ENCODE measurements around the gene ABRAXAS1. TPM values are rescaled to one million over a fixed set of nuclear protein-coding genes. Genes with fewer than 3 reads are reported as not detected.

The ABRAXAS1 gene
- total RNA-seq, 4 donors from 2014 or later, result 4.8 to 12.4 (median 7.0) TPM

- ATAC-seq (no peak), DNase-seq (no peak)
- in situ Hi-C loops (cut with MboI; ENCODE audit: low sequenced_read_pairs in 4 of 4) (no loop called here), intact Hi-C loops (cut with DNase I; ENCODE audit: low total_unique reads) (no loop called here)
- Histone ChIP-seq H3K4me3 (no peak overlapping the region), H3K9me3 (no peaks in the 10 kb centered on the region), H3K4me1 (peaks cover 13% of the 10 kb centered on the region in 2 donors), H3K27ac (no peak overlapping the region), H3K27me3 (no peaks in the 10 kb centered on the region), H3K36me3 (peaks cover 0 to 2% of the 10 kb centered on the region in 2 donors)
- no peak for TF ChIP-seq CTCF (IDR thresholded peaks at IDR 0.05 in 4 of 5, conservative IDR thresholded peaks at IDR 0.05 in 1 of 5)
- TF ChIP-seq POLR2A (IDR thresholded peaks at IDR 0.05), result no peak
Measured at GRCh38 chr4:83486457-83487129, 1.7 kb upstream of the ABRAXAS1 start.

- in situ Hi-C loops (cut with MboI; ENCODE audit: low sequenced_read_pairs in 4 of 4) (loop anchor here (25.0 kb wide), 6 partner anchors 187 to 1037 kb away; partner anchors contain the start of genes ENOPH1 (in 3 of the 4), HNRNPDL (in 3 of the 4), COPS4 (in 2 of the 4) and SEC31A (in 2 of the 4)), intact Hi-C loops (cut with DNase I; ENCODE audit: low total_unique reads) (no loop called here)
- peaks cover 0 to 22% of the 10 kb centered on the region in 2 donors for H3K36me3 ChIP-seq
- H3K4me3 ChIP-seq, result no peak overlapping the region
- ATAC-seq (no peak), DNase-seq (no peak)
- TF ChIP-seq CTCF (IDR thresholded peaks at IDR 0.05 in 4 of 5, conservative IDR thresholded peaks at IDR 0.05 in 1 of 5), result no peak
- no peak for TF ChIP-seq POLR2A (IDR thresholded peaks at IDR 0.05)
- no peaks in the 10 kb centered on the region for H3K4me1 ChIP-seq
- no peaks in the 10 kb centered on the region for H3K27me3 ChIP-seq
- no peaks in the 10 kb centered on the region for H3K9me3 ChIP-seq
- H3K27ac ChIP-seq, result no peak overlapping the region
Measured at GRCh38 chr4:83473966-83474365, 10.9 kb downstream of the ABRAXAS1 start.

- H3K27ac ChIP-seq, result no peak overlapping the region
- ATAC-seq (no peak), DNase-seq (no peak)
- H3K27me3 ChIP-seq, result no peaks in the 10 kb centered on the region
- H3K4me1 ChIP-seq, result no peaks in the 10 kb centered on the region
- no peak for TF ChIP-seq CTCF (IDR thresholded peaks at IDR 0.05 in 4 of 5, conservative IDR thresholded peaks at IDR 0.05 in 1 of 5)
- no peak overlapping the region for H3K4me3 ChIP-seq
- in situ Hi-C loops (cut with MboI; ENCODE audit: low sequenced_read_pairs in 4 of 4), result loop anchor here (25.0 kb wide), 6 partner anchors 186 to 1036 kb away; partner anchors contain the start of genes ENOPH1 (in 3 of the 4), HNRNPDL (in 3 of the 4), COPS4 (in 2 of the 4) and SEC31A (in 2 of the 4)
- no peaks in the 10 kb centered on the region for H3K9me3 ChIP-seq
- intact Hi-C loops (cut with DNase I; ENCODE audit: low total_unique reads), result no loop called here
- H3K36me3 ChIP-seq, result peaks cover 0 to 23% of the 10 kb centered on the region in 2 donors
Measured at GRCh38 chr4:83473423-83473822, 11.5 kb downstream of the ABRAXAS1 start.

GRCh38 chr4:83456184-83456501 lies 28.8 kb downstream of the ABRAXAS1 start:
- Histone ChIP-seq H3K4me3 (peak overlapping the region; percentile 79 to 98 (median 92)), H3K27ac (peak overlapping the region; percentile 93 to 99 (median 98)), H3K27me3 (no peaks in the 10 kb centered on the region), H3K36me3 (peaks cover 0 to 41% of the 10 kb centered on the region in 2 donors), H3K9me3 (no peaks in the 10 kb centered on the region), H3K4me1 (peaks cover 20 to 31% of the 10 kb centered on the region in 2 donors)
- in situ Hi-C loops (cut with MboI; ENCODE audit: low sequenced_read_pairs in 4 of 4), result loop anchor here (10.0 to 25.0 kb wide), 7 partner anchors 169 to 1019 kb away; partner anchors contain the start of genes ENOPH1 (in 3 of the 4), HNRNPDL (in 3 of the 4), COPS4 (in 2 of the 4) and COQ2 (in 2 of the 4)
- TF ChIP-seq CTCF (IDR thresholded peaks at IDR 0.05 in 4 of 5, conservative IDR thresholded peaks at IDR 0.05 in 1 of 5), result no peak
- TF ChIP-seq POLR2A (IDR thresholded peaks at IDR 0.05), result no peak
- DNase-seq (no peak), ATAC-seq (no peak)
- intact Hi-C loops (cut with DNase I; ENCODE audit: low total_unique reads), result loop anchor here (1.0 to 10.0 kb wide), 4 partner anchors 172 to 1084 kb away; partner anchors contain the start of genes COQ2, HNRNPD and SEC31A
